NAMALWA (cell line): Measurements from ENCODE around the gene ANKRD36.
A peak's percentile ranks its signal among the peaks of the same experiment; 100 is the strongest.
"Not testable (repeated sequence)": the region's sequence is repeated elsewhere in the genome, so short reads cannot be mapped to it uniquely, and the experiment has no call there.

Source experiments
- DNase-seq: peaks from one replicate; pipeline ENCODE4 v3.0.0-alpha.2; 2015; ENCODE audit warnings: low spot score

The ANKRD36 gene

DNA sequence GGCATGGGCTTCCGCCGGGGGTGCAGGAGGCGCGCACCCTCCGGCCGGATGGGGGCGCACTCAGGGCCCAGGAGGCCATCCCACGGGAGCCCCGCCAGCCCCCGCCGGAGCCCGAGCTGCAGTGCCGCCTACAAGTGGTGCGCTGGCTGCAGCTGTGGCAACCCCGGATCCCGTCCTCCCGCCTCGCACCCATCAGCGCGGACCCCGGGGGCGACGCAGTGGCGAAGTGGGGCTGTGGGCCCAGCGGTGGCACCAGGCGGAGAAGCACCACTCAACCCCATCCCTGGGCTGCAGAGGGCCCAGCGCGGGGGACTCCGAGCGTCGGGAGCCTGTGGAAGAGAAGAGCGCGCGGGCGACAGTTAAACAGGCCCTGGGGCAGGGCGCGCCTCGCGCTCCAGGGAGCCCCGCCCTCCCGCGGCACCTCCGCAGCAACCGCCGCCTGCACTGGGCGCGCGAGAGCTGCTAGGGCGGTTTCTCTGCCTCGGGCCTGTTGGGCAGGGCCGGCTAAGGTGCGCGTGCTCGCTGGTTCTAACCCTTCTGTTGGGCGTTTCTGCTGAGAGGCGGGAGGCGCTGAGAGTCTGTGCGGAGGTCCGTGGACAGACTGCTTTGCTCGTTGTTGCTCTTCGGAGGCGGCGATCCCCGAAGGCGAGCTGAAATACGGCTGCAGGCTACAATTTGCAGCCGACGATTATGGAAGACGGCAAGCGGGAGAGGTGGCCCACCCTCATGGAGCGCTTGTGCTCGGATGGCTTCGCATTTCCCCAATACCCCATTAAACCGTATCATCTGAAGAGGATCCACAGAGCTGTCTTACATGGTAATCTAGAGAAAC is at the start of gene ANKRD36:
Gene ANKRD36, plus strand, starts transcription at position 104 of the 832 bp plus-strand sequence. Its CDS starts 587 bp downstream, at position 691.
- DNase-seq: peak; percentile 88

- not testable (repeated sequence) for DNase-seq
Measured at GRCh38 chr2:97066030-97066429, 46.9 kb upstream of the ANKRD36 start.

DNA sequence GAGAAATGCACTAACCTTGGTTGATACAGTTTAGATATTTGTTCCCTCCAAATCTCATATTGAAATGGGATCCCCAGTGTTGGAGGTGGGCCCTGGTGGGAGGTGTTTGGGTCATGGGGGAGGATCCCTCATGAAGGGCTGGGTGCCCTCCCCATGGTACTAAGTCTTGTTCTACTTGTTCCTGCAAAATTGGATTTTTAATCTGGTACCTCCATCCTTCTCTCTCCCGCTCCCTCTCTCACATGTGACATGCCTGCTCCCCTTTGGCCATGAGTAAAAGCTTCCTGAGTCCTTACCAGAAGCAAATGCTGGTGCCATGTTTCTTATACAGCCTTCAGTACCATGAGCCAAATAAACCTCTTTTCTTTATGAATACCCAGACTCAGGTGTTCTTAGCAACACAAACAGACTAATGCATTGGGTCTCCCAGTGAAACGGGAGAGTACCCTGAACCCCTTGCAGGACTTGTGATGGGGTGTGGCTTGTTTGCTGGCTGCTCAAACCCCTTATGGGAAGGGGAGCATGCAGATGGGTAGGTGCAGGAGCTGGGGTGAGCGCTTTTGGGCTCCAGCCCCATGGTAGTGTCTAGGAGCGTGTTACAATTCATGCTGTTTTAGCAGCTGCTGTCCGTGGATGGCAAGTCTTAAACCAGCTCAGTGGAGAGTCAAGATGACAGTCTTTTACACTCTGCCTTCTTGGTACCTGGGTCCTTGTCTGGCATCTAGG is 45.5 kb upstream of the ANKRD36 start:
- peak; percentile 5 for DNase-seq

GRCh38 chr2:97068074-97068473 is 44.9 kb upstream of the ANKRD36 start:
- DNase-seq: no peak

DNA sequence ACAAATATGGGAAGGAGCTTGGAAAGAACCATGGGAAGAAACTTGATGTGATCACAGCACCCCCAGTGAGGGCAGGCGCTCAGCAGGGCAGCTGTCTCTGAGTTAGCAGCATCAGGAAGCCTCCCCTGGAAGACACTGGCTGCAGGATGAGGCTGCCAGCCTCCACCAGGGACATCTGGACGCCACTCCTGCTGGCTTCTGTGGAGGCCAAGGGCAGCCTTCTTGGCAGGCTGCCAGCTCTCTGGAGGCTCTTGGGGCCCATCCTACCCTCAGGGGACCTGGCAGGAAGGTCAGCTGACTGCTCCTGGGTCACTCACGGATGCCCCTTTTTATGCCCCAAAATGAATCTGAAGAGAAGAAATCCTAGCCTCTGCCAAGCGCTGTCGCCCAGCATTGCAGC is 44.2 kb upstream of the ANKRD36 start:
- not testable (repeated sequence) for DNase-seq

DNA sequence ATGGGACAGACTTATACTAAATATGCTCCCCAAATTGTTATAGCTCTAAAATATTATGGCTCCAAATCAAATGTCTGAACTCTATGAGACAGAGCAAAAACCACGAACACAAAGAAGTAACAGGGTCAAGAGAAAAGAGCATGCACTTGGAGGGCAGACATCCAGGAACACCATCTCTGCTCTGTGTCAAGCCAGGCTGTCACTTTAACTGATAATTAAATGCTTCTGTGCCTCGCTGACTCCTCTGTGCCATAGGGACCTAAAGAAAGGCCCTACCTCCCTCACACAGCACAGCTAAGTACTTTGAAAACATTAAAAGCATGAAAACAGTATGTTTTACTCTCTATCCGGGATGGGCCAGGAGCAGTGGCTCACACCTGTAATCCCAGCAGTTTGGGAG is 42.0 kb upstream of the ANKRD36 start:
- DNase-seq: not testable (repeated sequence)

DNA sequence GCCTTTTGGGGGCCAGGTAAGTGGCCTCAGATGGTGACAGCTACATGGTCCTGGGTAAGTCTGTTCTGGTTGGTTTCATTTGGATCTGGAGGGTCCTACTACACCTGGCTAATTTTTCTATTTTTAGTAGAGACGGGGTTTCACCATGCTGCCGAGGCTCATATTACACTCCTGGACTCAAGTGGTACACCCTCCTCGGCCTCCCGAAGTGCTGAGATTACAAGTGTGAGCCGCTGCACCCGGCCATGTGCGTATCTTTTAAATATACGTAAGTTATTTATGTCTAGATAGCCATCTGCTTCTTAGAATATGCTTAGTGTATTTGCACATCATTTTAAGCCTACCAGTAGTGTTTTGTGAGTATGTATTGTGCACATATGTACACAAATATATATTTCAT is 35.7 kb upstream of the ANKRD36 start:
- DNase-seq: not testable (repeated sequence)

DNA sequence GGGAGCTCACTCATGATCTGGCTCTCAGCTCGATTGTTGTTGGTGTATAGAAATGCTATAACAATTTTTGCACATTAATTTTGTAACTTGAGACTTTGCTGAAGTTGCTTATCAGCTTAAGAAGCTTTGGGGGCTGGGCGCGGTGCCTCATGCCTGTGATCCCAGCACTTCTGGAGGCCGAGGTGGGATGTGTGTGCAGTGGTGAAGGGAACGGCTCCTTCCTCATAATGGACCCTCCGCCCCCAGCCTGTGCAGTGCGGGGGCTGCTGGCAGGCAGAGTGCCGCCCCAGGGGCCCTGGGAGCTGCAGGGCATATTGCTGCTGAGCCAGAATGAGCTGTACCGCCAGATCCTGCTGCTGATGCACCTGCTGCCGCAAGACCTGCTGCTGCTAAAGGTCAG is 32.1 kb upstream of the ANKRD36 start:
- not testable (repeated sequence) for DNase-seq

GRCh38 chr2:97082206-97082605 is 30.7 kb upstream of the ANKRD36 start:
- not testable (repeated sequence) for DNase-seq

DNA sequence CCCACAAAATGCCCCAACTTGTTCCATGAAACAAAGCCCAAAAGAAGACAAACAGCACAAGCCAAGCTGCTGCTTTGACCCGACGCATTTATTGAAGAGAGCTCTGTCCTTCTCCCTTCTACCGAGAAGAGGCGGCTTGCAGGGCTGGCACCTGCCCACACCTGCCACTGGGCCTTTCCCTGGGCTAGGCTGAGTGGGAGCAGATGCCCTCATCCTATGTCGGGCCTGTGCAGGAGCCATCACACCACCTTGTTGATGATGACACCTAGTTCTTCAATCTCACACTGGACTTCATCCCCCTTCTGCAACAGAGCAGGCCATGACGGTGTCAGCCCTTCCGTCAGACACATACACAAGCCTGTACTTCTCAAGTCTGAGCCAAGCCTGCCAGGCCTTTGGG is 29.4 kb upstream of the ANKRD36 start:
- not testable (repeated sequence) for DNase-seq

DNA sequence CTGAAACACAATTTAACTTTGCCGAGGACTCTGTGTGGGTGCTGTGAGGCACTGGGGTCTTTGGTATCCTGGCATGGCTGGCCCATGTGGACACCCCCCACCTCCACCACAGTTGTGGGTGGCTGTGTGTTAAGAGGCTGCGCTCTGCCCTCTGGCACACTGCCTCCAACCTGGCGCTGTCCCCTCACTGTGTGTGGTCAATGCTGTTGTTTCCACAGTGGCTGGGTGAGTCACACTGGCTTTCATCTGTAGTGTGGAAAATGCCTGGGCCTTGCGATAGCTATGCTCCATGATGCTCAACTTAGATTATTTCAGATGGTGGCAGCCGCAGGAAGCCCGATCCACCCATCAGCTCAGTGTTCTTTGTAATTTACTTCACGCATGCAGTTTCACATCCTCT is 27.9 kb upstream of the ANKRD36 start:
- DNase-seq: not testable (repeated sequence)

DNA sequence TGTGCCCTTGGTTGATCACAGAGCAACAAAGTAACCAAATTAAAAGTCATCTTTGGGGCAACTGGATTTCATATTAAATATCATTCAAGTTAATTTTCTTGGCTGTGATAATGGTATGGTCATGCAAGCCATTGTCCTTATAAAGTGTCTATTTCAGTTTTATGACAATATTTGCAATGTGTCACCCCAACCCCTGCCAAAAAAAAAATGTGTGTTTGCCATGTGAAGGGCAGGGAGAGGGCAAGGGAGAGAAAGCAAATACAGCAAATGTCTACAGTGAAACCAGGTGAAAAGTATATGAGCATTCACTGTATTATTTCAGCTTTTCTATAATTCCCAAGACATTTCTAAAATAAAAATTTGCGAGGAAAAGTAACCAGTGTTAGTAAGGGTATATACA is 24.2 kb upstream of the ANKRD36 start:
- not testable (repeated sequence) for DNase-seq

DNA sequence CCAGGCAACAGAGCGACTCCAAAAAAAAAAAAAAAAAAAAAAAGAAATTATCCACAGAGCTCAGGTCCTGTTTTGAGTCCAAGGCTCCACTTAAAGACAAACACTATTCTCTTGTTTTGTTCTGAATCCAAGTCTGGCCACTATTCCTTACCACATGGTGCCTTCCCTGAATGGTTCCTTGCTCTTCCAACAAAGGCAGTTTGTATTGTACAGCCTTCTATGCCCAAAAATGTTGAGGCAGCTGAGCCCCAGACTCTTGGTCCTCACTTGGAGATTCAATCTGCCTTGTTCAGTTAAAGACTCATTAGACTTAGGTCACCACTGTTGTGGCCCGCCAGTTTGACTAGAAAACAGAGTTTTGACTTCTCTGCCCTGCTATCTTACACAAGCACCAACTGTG is 20.0 kb upstream of the ANKRD36 start:
- DNase-seq: not testable (repeated sequence)

GRCh38 chr2:97093983-97094771 is 18.8 kb upstream of the ANKRD36 start:
- not testable (repeated sequence) for DNase-seq

GRCh38 chr2:97094772-97095611 is 18.0 kb upstream of the ANKRD36 start, which contains the start of gene FAHD2B:
TSS of gene FAHD2B (minus strand) at chr2:97094882. CDS start at chr2:97091706, 3,176 bp downstream.
- peak; percentile 64 for DNase-seq

GRCh38 chr2:97095661-97096060 is 17.3 kb upstream of the ANKRD36 start:
- no peak for DNase-seq

DNA sequence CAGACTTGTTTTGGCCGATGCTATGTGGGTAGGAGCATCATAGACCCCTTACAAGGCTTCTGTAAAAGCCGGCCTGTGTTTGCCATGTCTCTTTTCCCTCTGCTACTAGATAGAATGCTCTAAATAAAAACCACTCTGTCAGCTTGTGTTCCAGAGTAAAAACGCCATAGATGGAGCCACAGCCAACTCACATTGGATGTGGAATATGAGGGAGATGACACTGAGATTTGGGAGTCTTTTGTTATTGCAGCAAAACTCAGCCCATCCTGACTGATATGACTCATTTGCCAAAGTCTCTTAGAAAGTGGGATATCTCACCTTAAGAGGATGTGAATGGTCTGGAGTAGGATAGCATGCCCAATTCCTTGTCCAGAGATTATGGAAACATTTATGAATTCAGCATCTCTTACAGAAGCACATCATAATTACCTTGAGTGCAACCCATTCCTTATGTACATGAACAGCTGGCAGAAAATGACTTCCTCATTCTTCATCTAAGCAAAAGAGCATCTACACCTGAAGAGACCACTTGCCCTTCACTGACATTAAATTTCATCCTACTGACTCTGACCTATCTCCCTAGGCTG is 14.1 kb upstream of the ANKRD36 start:
- DNase-seq: not testable (repeated sequence)

DNA sequence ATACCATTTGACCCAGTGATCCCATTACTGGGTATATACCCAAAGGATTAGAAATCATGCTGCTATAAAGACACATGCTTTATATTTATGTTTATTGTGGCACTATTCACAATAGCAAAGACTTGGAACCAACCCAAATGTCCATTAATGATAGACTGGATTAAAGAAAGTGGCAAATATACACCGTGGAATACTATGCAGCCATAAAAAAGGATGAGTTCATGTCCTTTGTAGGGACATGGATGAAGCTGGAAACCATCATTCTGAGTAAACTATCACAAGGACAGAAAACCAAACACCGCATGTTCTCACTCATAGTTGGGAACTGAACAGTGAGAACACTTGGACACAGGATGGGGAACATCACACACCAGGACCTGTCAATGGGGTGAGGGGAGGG is 6.1 kb upstream of the ANKRD36 start:
- DNase-seq: not testable (repeated sequence)

GRCh38 chr2:97111246-97111645 is 1.7 kb upstream of the ANKRD36 start:
- not testable (repeated sequence) for DNase-seq

DNA sequence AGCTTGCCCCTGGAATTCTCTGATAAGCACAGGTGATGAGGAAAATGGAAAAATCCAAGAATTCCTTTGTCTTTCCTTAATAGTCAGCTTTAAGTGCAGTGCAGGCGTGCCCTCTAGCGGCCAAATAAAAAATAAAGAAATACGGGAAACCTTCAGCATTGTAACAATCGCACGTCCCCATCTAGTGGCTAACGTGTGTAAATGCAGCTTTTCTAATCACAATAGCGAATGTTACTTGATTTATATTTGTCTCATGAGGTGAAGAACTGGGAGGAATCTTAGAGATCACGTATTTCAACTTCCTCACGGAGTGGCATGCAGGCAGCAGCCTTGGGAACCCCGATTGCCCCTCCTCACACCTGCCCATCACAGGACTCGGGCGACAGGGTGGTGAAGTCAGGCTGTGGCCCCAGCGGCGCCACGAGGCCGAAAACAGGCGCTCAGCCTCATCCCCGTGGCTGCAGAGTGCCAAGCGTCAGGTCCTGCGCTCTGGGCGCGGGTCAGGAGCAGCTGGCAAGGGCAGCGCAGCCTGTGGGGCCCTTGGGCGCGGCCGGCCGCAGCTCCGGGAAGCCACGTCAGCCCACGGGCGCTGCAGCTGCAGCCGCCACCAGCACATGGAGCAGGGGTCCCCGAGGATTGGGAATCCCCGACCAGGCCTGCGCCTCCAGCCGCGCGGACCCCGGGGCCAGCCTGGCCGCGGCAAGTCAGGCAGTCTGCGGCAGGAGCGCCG is 468 bp upstream of the ANKRD36 start:
- DNase-seq: peak; percentile 71
